GM04504 (cell line): ENCODE data around the gene IKZF2.

Experiments
- DNase-seq: peaks from one replicate; pipeline ENCODE4 v3.0.0-alpha.2; 2012; ENCODE audit warnings: low read depth

IKZF2 gene

DNA sequence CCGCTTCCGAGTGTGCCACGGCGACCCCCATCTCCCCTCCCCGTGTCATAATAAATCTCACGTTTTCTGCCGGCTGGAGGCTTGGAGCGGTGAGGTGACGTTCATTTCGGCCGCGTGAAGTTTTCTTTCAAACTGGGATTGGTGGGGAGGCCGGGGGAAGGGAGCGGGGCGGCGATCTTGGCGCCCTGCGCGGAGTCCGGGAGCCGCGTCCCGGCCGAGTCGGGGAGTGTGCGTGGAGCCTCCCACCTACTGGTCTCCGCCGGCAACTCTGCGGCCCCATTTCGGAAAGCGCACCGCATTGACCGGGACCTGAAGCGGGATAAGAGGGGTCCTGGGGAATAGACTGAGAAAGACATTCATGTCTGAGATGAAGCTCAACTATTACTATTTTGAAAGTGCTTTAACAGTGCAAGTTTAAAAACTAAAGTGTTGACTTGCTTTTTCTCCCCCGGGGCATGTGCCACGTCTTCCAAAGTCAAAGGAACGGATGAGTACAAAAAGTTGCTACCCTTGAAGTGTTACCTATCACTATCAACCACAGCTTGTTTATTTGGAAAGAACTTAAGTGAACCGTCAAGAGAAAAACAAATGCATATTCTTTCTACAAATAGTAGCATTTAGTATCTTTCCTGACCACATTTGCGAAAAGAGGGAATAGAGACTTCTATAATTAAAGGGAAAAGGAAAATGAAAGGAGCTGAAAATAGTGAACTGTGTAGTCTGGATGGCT, 818 bp upstream of the IKZF2 start:
- peak; percentile 53 for DNase-seq

DNA sequence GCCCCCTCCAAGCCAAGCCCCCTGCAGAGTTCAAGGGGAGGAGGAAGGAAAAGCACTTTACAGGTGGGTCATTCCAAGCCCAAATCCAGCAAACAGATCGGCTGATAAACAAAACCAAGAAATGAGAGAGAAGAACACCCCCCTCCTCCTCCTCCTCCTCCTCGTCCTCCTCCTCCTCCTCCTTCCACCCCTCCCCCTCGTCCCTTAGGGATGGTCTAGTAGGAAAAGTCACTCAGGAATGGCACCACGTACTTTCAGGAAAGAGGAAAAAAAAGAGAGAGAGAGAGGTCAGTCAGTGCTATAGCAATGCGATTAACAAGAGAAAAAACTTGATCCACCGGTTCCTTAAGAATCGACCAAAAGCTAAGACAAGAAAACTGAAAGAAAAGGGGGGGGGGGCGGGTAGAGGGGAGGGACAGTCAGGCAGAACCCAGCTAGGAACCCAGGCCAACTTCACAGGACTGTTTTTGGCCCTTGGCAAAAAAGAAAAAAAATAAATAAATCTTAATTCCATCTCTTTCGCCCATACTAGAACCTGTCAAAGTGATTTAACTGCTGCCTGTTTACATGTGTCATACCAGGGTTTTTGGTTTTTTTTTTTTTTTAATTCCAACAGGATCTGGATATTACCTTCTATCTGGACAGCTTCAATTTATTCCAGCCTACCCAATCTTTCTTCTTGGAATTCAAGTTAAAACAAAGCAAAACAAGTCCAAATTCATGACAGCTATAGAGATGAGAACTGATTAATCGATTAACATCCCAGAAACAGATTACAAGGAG, 906 bp downstream of the IKZF2 start:
- no peak for DNase-seq

DNA sequence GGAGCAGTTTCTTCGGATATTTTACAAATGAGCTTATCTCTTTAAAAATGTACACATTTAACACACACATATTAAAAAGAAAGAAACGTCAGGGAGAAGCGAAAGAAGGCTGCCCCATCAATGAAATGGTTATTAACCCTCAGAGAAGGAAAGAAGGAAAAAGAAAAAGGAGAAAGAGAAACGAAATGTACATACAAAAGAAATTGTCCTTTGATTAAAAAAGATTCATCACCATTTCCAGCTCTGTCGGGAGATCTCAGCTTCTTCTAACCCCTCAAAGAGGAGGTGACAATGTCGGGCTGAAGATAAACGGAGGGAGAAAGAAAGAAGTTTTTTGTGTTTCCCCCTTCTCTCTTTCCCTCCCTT, 1.5 kb downstream of the IKZF2 start:
- DNase-seq: no peak

DNA sequence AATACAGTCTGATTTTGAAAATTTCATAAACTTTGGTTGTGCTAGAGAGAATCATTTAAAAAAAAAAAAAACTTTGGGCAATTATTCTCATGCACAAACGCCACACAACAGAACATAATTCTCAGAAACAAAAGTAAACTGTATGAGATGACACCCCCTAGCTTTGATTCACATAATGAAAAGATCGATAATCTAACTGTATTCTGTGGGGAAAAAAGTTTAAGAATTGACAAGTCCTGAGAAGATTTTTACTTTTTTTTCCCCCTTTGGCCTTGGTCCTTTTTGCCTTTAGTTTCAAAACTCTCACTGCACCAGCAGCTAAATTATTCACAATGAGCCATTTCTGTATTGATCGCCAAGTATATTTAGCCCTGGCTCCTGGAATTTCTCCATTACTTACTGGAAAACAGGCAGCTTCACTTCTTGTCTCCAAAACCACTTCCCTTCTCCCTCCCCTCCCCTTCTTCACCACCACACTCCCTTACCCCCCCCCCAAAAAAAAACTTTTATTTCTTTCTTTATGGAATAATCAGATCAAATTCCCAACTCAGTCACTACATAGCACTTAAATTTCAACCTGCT, 2.0 kb downstream of the IKZF2 start:
- DNase-seq: no peak

DNA sequence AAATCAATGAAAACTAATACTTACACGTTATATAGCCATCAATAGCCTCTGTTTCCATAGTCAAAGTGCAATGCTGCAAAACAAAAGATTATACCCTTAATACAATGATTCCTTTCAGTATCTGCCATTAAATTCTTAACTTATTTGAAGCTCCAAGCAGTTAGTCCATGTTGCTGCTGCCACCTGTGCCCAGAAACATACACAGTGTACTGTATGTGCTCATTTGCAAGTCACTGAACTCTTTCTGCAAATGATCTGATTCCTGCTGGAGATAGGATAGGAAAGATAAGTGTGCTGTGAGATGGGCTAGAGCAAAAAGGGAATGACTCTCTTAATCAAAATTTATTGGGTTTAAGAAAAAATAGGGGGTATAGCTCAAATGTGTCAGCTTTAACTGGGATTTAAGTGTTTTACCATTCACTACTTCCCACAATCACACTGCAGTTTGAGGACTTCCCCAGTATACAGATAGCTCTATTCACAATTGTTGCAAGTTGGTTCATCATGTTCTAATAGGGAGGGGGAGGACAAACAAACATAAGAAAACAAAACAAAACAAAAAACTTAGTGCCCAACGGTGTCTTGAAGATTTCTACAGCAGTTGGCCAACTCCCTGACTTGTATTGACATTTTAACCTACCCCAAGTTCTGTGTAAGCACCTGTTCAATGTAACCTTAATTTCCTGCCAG, 2.7 kb downstream of the IKZF2 start:
- DNase-seq: no peak

DNA sequence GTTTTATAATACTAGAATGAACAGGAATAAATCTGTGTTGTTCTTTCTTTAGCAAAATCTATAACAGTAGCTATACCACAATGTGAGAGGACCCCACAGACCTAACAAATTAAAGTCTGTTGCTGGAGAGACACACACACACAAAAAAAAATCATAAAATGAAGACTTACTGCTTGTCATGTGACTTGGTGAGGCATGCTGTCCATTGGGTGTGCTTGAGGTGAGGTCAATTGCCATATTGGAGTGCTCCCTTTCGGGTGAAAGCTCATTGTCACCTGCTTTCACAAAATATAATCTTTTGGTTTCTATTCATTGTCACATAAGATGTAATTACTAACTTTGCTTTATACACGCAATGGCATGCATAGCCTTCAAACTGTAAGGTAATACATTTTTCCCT, 3.9 kb downstream of the IKZF2 start:
- no peak for DNase-seq

DNA sequence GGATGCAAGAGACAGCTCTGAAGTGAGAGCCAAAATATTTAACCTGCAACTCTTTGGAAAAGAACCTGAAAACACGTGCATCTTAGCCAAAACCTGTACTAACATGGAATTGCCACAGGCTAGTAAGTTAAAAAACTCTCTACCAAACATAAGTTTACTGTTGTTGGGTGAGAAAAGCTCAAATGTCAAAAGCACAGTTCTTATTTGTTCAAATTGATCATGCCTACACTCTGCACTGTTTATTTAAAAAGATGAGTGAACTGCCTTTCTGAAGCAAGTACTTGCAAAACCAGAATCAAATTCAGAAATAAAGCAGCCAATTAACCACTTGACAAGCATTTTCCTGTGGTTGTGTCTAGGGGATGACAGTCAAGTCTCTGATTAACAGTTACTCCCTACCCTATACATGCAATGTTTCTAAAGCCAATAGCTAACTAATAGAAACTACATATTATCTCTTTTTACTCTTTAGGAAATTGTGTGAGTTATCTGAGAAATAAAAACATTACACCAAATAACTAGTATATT, 5.6 kb downstream of the IKZF2 start:
- no peak for DNase-seq

DNA sequence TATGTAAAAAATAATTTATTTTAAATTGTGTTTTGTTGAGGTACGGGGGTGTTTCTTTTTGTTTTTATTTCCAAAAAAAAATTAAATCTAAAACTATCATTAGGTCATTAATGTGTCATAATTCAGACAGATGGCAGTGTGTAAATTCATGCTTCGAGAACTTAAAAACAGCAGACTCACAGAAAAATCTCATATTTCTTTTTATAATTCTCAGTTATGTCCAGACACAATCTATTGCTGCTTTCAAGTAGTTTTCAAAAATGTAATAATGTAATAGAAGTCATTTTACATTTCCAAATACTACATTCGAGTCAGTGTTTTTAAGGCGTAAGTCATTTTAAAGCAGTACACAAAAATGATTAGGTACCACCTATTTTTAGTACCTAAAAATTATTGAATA, 14.3 kb downstream of the IKZF2 start:
- no peak for DNase-seq

DNA sequence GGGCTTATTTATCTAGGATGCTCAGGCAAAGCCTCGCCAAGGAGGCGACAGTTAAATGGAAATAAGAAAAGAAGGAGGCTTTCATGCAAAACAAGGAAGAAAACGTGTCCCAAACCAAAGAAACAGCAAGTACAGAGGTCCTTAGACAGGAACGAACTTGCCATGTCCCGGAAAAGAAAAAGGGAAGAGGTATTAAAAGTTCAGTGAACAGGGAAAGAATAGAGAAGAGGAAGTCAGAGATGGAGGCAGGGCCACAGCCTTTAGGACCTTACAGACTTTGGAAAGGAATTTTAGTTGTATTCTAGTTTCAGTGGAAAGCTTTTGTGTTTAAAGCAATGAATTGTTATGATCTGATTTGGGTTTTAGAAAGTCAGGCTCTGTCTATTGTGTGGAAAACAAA, 22.1 kb downstream of the IKZF2 start:
- no peak for DNase-seq

DNA sequence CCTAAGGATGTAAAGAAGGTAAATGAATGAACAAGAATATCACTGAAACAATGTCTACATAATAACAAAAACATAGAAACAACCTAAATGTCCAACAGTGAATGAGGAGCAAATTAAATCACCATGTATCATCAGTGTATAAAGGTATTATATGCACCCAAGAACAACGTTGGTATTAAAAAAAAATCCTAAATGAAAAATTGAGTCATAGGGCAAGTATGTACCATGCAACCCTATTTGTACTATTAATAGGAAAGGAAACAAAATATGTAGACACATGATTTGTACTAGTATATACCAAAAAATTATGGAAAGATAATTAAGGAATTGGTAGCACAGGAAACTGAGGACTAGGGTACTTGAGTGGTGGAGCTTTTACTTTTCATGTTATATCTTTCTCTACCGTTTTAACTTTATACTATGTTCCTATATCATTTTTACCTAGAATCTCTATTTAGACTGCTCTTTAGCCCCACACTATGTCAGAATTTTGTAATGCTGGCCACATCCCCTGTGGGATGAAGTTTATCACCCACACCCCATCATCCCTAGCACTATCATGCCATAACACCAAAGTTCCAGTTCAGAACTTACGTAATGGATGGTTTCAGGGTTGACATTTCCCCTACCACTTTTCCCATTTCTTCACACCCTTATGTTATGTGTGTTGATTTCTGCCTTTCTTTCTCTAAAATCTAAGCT, 25.6 kb downstream of the IKZF2 start:
- no peak for DNase-seq

DNA sequence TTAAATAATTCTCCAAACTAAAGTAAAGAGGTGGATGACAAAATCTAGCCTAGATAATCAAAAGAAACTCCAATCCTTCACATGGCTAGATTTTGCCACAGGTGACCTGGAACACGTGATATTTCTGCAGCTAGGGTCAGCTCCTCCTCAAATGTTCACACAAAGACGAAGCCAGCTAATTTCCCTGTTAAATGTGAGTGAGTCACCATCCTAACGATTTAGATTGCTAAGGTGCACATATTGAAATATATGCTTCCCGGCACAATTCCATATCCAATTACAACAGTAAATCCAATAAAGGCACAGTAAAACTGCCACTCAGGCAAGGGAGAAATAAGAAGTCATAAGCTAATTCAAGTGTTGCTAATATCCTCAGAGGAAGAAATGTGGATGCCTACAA, 28.7 kb downstream of the IKZF2 start:
- DNase-seq: no peak

DNA sequence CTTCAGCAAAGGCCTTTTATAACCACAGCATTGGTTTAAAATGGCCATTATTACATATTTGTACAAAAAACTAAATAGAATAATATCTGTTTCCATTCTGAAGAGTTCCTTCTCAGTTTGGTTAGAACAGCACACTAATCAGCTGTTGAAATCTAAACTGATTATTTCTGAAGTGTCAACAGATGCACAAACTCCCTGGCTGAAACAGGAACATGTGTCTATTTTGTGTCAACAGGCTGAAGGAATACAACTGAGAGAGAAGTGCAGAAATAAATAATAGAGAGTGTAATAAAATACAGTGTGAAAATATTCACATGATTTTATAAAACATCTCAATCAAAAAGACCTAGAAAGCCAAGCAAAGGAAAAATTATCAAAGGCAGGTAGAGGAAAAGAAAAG, 29.7 kb downstream of the IKZF2 start:
- no peak for DNase-seq

DNA sequence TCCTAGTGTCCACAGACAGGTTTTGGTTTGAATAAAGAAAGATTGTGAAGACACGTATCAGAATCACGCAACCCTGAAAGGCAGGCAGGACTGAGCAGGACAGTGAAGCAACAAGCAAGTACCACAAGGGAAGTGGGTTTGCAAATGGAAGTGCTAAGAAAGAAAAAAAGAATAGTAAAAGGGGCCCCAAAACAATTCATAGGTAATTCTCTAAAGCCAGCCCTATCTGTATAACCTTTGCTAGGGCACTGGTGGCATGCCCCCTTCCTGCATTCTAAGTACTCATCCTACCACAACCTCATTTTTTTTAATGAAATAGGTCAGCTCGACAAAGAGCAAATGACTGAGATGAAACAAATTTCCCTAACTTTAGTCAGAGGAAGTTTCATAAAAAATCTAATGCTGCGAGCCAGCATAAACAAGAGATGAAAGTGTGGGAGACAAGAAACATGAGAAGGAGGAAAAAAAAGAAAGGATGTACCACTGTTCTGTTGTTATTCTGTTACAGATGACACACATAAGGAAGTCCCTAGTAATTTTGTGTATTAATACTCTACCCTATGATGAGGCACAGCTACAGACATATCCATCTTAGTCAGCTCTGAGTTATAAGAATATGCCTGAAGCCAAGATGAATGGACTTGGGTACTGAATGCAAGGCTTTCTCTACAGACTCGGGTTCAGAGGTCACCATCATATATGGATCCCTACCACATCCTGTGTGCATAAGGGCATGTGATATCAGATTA, 32.2 kb downstream of the IKZF2 start:
- DNase-seq: peak; percentile 14

DNA sequence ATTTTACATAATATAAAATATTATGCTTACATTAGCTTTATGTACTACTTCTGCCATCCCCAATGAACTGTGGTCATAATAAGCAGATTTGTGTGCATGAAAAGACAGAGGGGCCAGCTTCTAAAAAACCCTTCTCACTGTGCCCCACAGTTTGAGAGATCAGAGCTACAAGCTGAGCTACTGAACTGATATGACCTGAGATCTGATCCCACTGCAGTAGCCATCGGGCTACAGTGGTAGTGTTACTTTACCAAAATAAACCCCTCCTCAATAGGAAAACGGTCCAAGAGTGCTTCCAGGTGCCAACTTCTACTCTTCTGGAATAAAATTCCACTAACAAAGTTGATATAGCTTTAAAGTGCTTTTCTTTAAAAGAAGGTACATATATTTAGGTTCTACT, 43.1 kb downstream of the IKZF2 start:
- DNase-seq: no peak

DNA sequence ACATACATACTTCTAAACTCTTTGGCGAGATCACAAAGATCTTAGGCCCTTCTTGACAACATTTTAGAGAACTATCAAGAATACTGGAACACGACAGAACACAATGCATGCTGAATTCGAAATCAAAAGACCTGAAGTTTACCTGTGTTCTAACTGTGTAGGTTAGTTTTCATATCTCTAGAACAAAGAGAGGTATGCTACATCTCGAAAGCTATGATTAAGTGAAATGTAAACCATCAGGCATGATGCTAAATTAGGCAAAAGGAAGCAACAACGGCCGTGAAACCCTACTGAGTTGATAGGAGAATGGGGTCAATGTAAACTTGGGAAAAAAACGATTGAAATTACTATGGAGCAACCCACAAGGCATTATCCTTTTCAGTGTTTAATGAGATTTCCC, 43.7 kb downstream of the IKZF2 start:
- no peak for DNase-seq

DNA sequence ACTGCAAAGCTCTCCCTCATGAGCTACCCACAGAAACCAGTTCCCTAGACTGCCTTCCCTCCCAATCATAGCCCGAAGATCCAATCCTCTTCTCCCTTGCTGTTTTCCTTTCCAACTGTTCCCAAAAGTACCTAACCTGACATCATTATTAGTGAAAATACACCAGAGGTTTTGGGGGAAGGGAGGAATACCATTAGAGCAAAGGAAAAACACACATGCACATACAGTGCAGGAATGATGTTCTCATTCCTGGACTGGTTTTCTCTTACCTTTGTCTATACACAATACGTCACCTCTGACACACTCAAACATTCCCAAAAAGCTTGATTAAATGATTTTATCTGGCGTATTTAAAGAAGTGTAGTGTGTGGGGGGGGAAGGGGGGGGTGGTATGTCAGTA, 46.2 kb downstream of the IKZF2 start:
- no peak for DNase-seq

DNA sequence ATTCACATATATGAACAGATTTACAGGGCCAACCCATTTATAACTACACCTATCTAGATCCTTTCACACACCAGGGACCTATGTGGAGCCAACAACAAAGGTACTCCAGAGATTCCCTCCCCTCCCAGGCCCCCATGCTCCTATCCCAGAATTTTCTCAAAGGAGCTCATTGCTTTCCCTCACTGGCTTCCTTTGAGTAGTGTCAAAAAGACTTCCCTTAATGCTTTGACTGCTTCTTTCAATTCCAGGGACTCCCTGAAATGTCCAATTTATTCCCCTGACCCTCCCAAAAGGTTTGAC, 46.6 kb downstream of the IKZF2 start:
- no peak for DNase-seq

DNA sequence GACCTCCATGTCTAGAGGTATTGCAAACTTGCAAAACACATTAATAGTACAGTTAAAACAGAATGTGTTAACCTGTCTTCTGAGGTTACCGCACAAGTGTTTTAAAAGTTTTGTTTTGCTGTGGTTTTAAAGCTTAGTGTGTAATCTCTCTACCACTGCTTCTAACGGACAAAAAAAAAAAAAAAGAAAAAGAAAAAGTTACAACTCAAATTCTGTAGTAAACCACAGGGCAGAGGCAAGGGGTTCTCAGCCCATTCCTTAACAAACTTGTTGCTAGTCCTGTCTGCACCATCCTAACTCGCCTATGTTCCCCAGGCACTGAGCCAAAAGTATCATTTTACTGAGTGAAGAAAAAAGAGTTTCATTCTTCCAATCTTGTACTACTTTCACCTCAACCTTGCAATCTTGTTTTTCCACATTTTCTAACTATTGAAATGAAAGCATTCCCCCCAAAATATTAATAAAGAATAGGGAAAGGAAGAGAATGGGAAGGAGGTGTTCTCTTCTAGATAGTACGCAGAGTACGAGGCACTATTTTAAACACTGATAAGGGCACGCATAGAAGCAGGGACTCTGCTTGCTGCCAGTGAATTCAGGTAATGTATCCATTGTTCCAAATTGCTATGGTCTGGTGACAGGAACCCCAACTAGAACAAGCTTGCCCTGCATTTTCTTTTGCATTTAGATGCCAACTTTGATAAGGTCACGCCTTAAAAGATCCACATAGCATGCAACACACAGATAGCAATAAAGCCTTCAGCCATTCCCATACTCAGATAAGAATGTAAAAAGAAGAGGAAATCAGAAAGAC, 47.1 kb downstream of the IKZF2 start:
- no peak for DNase-seq

DNA sequence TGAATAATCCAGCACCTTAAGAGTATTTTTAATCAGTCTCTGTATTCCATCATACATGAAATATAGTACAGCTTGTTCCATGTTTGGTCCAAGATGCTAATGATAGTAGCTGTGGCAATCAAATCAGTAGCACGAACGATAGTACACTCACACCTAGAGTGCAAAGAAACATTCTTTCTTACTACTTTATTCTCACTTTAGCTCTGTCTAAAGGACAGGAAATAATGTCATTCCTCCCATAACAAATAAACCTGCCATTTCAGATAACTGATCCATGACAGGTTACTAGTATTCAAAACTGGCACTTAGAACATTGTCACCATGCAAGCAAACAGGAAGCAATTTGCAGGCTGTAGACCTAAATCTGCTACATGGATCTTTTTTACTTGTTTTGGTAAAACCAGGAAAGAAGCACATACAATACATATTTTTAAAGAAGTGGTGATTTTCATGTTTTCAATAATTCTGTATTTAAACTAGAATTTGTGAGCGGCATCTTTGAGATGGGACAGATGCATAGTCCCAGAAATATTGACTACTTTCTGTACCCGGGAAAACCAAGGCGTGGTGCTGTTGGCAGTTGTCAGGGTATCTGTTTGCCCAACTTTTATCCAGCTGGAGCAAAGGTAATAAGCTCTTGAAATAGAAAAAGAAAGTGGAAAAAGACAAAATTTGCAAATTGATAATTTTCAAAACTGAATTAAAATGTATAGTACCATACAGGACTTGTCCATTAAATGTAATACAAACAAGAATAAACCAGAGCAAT, 49.5 kb downstream of the IKZF2 start:
- no peak for DNase-seq

DNA sequence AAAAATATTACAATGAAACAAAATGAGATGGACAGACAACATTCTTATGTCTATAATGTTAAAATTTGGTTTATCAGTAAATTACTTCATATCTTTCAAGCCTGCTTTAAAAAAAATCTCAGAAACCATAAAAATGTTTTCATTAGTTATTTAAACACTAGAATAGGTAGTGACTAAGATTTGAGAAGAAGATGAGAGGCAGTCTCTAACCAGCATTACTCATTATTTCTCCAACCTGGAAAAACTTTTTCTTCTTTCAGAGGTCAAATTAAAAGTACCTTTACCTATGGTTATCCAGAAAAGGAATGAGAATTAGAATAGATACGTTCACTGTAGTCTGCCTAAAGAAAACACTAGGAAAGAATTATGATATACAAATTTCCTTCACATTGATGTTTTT, 50.3 kb downstream of the IKZF2 start:
- no peak for DNase-seq
